Tibial artery (tissue), 4 donors: Measurements from ENCODE around the gene THBS1.

Source experiments
- DNase-seq, 2 donors: peaks; one replicate each; pipeline ENCODE4 v3.0.0-alpha.2; 2019
- H3K27ac ChIP-seq, 2 donors: fragments of 200-600 bp; sonication (generic) in 1 of 2; 1 replicate in 1 of 2; 2 replicates in 1 of 2; pipeline ENCODE4 v1.5.1; 2018 to 2019; ENCODE audit warnings: mild to moderate bottlenecking in 1 of 2
- H3K27me3 ChIP-seq, 2 donors: fragments of 200-600 bp; sonication (generic) in 1 of 2; one replicate each; pipeline versions ENCODE4 v1.5.1 to v1.6.0; 2016 to 2019
- H3K36me3 ChIP-seq, 3 donors: fragments of 200-600 bp; sonication (generic) in 2 of 3; one replicate each; pipeline ENCODE4 v1.5.1; 2016 to 2019; ENCODE audit warnings: mild to moderate bottlenecking in 2 of 3
- H3K4me1 ChIP-seq, 4 donors: fragments of 200-600 bp; sonication (generic) in 2 of 4; 1 replicate in 3 of 4; 2 replicates in 1 of 4; pipeline ENCODE4 v1.5.1; 2016 to 2019
- H3K4me3 ChIP-seq, 2 donors: fragments of 200-600 bp; sonication (generic) in 1 of 2; 1 replicate in 1 of 2; 2 replicates in 1 of 2; pipeline ENCODE4 v1.5.1; 2018 to 2019; ENCODE audit warnings: mild to moderate bottlenecking in 2 of 2
- H3K9me3 ChIP-seq, 3 donors: fragments of 200-600 bp; sonication (generic) in 1 of 3; one replicate each; pipeline ENCODE4 v1.5.1; 2016 to 2019
- CTCF ChIP-seq, 2 experiments: fragments of 200-600 bp in 1 of 2; fragments of 450-650 bp in 1 of 2; IDR thresholded peaks; one replicate each; pipeline ENCODE4 v1.5.1; 2017 to 2019; ENCODE audit warnings: antibody characterized with exemption in 2 of 2, mild to moderate bottlenecking in 1 of 2, moderate library complexity in 1 of 2
- intact Hi-C: fragments of 100-400 bp; cut with DNase I; formaldehyde crosslinking; loops from one replicate; pipeline ENCODE4 v1.15.0; 2023; ENCODE audit warnings: low total_unique reads

THBS1 gene

DNA sequence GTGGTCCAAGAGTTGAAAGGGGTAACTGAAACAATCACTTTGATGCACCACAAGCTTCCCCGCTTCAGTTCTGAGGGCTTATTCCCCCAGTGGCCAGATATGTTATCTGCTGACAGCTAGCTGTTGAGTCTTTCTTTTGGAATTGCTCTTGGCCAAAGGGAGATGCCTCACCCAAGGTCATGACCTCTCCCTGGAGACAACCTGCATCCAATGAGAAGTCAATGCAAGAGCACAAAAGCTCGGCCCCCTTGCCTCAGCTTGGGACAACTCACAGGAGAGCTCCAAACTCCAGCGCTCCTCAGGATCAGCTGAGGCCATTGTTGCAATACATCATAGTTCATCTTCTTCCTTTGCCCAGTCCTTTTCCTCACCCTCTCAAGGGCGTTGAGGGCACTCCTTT, 31.0 kb upstream of the THBS1 start:
- DNase-seq = peak in 1 of 2 donors; percentile 54
- Histone ChIP-seq H3K4me3 (no peak overlapping the region), H3K9me3 (no peaks in the 10 kb centered on the region), H3K27ac (no peak overlapping the region), H3K36me3 (no peaks in the 10 kb centered on the region), H3K27me3 (no peaks in the 10 kb centered on the region), H3K4me1 (no peaks in the 10 kb centered on the region)
- no peak for TF ChIP-seq CTCF (IDR thresholded peaks at IDR 0.05)
- intact Hi-C loops = no loop called here

DNA sequence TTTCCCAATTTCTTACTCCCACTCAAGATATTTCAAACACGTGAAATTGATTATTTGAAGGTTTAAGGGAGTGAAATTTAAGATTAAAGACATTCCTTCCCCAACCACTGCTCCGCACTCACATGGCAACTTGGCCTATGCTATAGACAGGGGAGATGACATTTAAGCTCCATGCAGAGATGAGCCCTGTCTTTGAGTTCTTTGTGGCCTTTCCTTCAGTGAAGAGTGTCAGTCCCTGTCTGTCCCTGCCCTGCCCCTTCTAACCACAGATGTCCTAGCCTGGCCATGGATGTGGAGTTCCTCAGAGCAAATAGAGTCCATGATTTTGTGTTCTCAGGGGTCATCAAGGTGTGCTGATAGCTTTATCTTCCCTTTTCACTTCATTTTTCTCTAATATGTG, 29.4 kb upstream of the THBS1 start:
- TF ChIP-seq CTCF (IDR thresholded peaks at IDR 0.05) = no peak
- Histone ChIP-seq H3K4me1 (no peaks in the 10 kb centered on the region), H3K27me3 (no peaks in the 10 kb centered on the region), H3K4me3 (no peak overlapping the region), H3K27ac (no peak overlapping the region), H3K9me3 (no peaks in the 10 kb centered on the region), H3K36me3 (no peaks in the 10 kb centered on the region)
- intact Hi-C loops = no loop called here
- DNase-seq = no peak

GRCh38 chr15:39552556-39552955, 28.3 kb upstream of the THBS1 start:
- Histone ChIP-seq H3K9me3 (no peaks in the 10 kb centered on the region), H3K27ac (no peak overlapping the region), H3K36me3 (no peaks in the 10 kb centered on the region), H3K4me3 (no peak overlapping the region), H3K27me3 (no peaks in the 10 kb centered on the region), H3K4me1 (no peaks in the 10 kb centered on the region)
- intact Hi-C loops = no loop called here
- no peak for DNase-seq
- TF ChIP-seq CTCF (IDR thresholded peaks at IDR 0.05) = no peak

DNA sequence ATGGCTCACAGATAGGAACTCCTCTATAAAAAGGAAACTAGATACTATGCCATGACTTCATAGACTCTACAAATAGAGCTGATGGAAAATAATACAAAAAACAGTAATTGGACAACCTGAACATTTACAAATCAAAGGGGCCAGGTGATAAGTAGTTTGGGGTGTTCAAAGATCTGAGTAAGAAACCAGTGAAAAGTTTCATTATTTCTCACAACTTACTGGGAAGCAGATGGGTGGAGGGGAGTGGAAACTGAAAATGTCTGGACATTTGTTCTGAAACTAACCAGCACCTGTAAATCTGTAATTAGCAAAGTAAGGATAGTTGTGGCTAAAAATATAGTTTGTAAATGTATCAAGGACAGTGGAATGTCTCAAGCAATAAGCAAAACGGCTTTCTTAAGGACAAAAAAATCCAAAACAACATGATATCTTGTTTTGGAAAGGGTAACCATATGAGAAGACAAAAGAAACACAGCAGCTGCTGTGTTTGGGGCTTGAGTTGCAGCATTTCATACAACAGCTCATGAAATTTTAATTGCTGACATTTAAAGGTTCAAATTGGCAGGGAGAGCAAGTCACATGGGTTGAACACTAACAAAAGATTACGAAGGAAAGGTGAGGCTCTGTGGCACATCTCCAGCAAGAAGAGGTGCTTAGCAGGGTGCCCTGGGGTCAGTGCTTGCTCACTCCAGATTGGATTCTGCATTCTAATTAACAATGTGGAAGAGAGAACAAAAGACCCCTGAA, 26.8 kb upstream of the THBS1 start:
- no peak for TF ChIP-seq CTCF (IDR thresholded peaks at IDR 0.05)
- Histone ChIP-seq H3K27ac (no peak overlapping the region), H3K27me3 (no peaks in the 10 kb centered on the region), H3K4me1 (no peaks in the 10 kb centered on the region), H3K9me3 (no peaks in the 10 kb centered on the region), H3K36me3 (no peaks in the 10 kb centered on the region), H3K4me3 (no peak overlapping the region)
- DNase-seq = no peak
- intact Hi-C loops = no loop called here

GRCh38 chr15:39554746-39555387, 26.0 kb upstream of the THBS1 start:
- Histone ChIP-seq H3K36me3 (no peaks in the 10 kb centered on the region), H3K4me1 (no peaks in the 10 kb centered on the region), H3K27ac (no peak overlapping the region), H3K4me3 (no peak overlapping the region), H3K27me3 (no peaks in the 10 kb centered on the region), H3K9me3 (no peaks in the 10 kb centered on the region)
- intact Hi-C loops = no loop called here
- no peak for DNase-seq
- no peak for TF ChIP-seq CTCF (IDR thresholded peaks at IDR 0.05)
